ENCODE data around the gene PYGO2.
A peak's percentile ranks its signal among the peaks of the same experiment; 100 is the strongest.

PYGO2 gene

GRCh38 chr1:154948079-154948478 lies 13.5 kb downstream of the PYGO2 start:
- Histone ChIP-seq H3K36me3 (peaks cover 75% of the 10 kb centered on the region), H3K27me3 (no peaks in the 10 kb centered on the region), H3K9me3 (no peaks in the 10 kb centered on the region), H3K4me3 (ENCODE audit: low read depth in 1 of 2, low read length in 1 of 2) (no peak overlapping the region), H3K27ac (no peak overlapping the region), H3K4me1 (ENCODE audit: control insufficient read depth in 1 of 2, insufficient read depth in 1 of 2, low read depth in 1 of 2, low read length in 1 of 2) (peaks cover 24 to 31% of the 10 kb centered on the region in 2 experiments)
- TF ChIP-seq, protein P1, sequence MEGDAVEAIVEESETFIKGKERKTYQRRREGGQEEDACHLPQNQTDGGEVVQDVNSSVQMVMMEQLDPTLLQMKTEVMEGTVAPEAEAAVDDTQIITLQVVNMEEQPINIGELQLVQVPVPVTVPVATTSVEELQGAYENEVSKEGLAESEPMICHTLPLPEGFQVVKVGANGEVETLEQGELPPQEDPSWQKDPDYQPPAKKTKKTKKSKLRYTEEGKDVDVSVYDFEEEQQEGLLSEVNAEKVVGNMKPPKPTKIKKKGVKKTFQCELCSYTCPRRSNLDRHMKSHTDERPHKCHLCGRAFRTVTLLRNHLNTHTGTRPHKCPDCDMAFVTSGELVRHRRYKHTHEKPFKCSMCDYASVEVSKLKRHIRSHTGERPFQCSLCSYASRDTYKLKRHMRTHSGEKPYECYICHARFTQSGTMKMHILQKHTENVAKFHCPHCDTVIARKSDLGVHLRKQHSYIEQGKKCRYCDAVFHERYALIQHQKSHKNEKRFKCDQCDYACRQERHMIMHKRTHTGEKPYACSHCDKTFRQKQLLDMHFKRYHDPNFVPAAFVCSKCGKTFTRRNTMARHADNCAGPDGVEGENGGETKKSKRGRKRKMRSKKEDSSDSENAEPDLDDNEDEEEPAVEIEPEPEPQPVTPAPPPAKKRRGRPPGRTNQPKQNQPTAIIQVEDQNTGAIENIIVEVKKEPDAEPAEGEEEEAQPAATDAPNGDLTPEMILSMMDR (IDR thresholded peaks at IDR 0.05) = no peak

- H3K4me1 ChIP-seq (ENCODE audit: control insufficient read depth in 1 of 2, insufficient read depth in 1 of 2, low read depth in 1 of 2, low read length in 1 of 2) = peaks cover 25 to 28% of the 10 kb centered on the region in 2 experiments
- no peak overlapping the region for H3K4me3 ChIP-seq (ENCODE audit: low read depth in 1 of 2, low read length in 1 of 2)
- no peaks in the 10 kb centered on the region for H3K27me3 ChIP-seq
- peaks cover 68% of the 10 kb centered on the region for H3K36me3 ChIP-seq
- TF ChIP-seq, protein P1 (IDR thresholded peaks at IDR 0.05) = no peak
- H3K27ac ChIP-seq = no peak overlapping the region
- no peaks in the 10 kb centered on the region for H3K9me3 ChIP-seq
Measured at GRCh38 chr1:154945962-154946850, 15.4 kb downstream of the PYGO2 start.

DNA sequence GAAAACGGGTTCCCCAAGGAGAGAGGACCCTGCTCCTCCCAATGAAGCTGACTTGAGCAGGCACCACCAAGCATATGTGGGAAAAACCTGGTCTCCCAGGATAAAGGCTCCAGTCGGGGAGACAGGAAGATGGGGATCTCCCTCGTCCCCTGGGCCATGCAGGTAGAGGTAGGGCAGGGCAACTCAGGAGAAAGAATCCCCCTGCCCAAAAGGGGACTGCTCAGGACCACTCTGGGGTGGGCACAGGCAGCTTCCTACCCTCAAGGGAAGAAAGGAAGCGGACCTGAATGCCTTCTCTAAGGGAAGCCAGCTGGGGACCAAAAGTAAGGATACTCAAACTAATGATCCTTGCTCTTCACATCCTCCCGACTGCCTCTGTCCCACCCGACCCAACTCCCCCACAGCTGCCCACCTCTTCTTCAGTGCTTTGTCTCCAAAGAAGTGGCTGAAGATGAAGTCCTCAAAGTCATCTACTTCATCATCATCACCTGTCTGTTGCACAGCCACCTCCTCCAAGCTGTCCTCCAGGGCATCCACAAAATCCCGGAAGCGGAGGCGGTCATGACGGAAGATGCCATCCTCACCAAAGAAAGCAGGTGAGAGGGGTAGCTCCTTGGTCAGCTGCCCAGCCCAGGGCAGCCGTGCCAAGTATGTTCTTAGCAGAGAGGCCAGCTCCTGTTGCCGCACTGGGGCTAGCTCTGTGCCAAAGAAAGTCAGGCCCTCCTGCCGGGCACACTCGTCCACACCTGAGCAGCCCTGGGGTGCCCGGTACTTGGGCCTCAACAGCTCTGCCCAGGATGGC lies 16.2 kb downstream of the PYGO2 start:
- Histone ChIP-seq H3K4me3 (ENCODE audit: low read depth in 1 of 2, low read length in 1 of 2) (no peak overlapping the region), H3K9me3 (no peaks in the 10 kb centered on the region), H3K36me3 (peaks cover 60% of the 10 kb centered on the region), H3K27ac (peak overlapping the region; percentile 77), H3K4me1 (ENCODE audit: control insufficient read depth in 1 of 2, insufficient read depth in 1 of 2, low read depth in 1 of 2, low read length in 1 of 2) (peaks cover 25 to 28% of the 10 kb centered on the region in 2 experiments), H3K27me3 (no peaks in the 10 kb centered on the region)
- TF ChIP-seq, protein P1 (IDR thresholded peaks at IDR 0.05) = no peak

- no peaks in the 10 kb centered on the region for H3K9me3 ChIP-seq
- H3K36me3 ChIP-seq = peaks cover 53% of the 10 kb centered on the region
- H3K4me1 ChIP-seq (ENCODE audit: control insufficient read depth in 1 of 2, insufficient read depth in 1 of 2, low read depth in 1 of 2, low read length in 1 of 2) = peaks cover 25 to 28% of the 10 kb centered on the region in 2 experiments
- H3K27me3 ChIP-seq = no peaks in the 10 kb centered on the region
- no peak overlapping the region for H3K4me3 ChIP-seq (ENCODE audit: low read depth in 1 of 2, low read length in 1 of 2)
- H3K27ac ChIP-seq = peak overlapping the region; percentile 77
- TF ChIP-seq, protein P1 (IDR thresholded peaks at IDR 0.05) = no peak
Measured at GRCh38 chr1:154944401-154945159, 17.0 kb downstream of the PYGO2 start.
